SJSA1 (cell line): ENCODE measurements around the gene KLHL25. TPM values are rescaled to one million over a fixed set of nuclear protein-coding genes. Genes with fewer than 3 reads are reported as not detected.

ENCODE experiments used
- DNase-seq, 2 experiments: peaks; one replicate each; pipeline ENCODE4 v3.0.0-alpha.2; 2015 to 2020; ENCODE audit warnings: low spot score in 2 of 2, low read depth in 1 of 2
- H3K27ac ChIP-seq: fragments of 250-450 bp; sonication (Bioruptor Pico); 2 replicates; pipeline ENCODE4 v1.5.1; 2020; ENCODE audit warnings: mild to moderate bottlenecking, moderate library complexity
- H3K27me3 ChIP-seq: fragments of 250-450 bp; sonication (Bioruptor Pico); replicated peaks from 2 replicates; pipeline ENCODE4 v1.5.1; 2020; ENCODE audit warnings: mild to moderate bottlenecking, moderate library complexity
- H3K36me3 ChIP-seq: fragments of 250-450 bp; sonication (Bioruptor Pico); 2 replicates; pipeline ENCODE4 v1.5.1; 2020; ENCODE audit warnings: mild to moderate bottlenecking
- H3K4me1 ChIP-seq: fragments of 250-450 bp; sonication (Bioruptor Pico); replicated peaks from 2 replicates; pipeline ENCODE4 v1.6.1; 2021; ENCODE audit warnings: mild to moderate bottlenecking
- H3K4me3 ChIP-seq: fragments of 250-450 bp; sonication (Bioruptor Pico); 2 replicates; pipeline ENCODE4 v1.5.1; 2020; ENCODE audit warnings: mild to moderate bottlenecking
- H3K9me3 ChIP-seq: fragments of 250-450 bp; sonication (Bioruptor Pico); replicated peaks from 2 replicates; pipeline ENCODE4 v1.5.1; 2020; ENCODE audit warnings: mild to moderate bottlenecking
- total RNA-seq: library from RNA; depleted of rRNA; stranded (reverse); fragments of >200 nt; shearing (Covaris generic); gene quantifications from 2 replicates; pipeline ENCODE4 v1.2.3, GENCODE V29; 2014

Gene KLHL25
- total RNA-seq, 1 experiment from 2014 or later: 4.3 TPM

DNA sequence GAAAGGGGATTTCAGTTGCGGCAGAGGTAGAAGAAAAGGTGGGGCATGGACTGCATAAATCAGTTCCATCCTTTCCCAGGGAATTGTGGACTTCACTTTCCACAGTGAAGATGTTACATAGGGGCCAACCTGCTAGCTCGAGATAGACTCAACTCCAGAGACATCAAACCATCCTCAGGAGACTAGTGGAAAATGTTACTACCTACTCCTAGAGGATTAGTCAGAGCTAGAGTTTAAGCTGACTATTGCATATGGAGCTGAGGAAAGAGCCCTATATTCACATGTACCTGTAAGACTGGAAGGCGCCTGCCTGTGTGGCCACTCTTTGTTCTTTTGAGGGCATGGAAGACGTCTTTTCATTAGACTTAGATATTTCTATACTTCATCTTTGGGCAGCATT is 69.2 kb downstream of the KLHL25 start:
- Histone ChIP-seq H3K27ac (no peak overlapping the region), H3K4me3 (no peak overlapping the region), H3K4me1 (no peaks in the 10 kb centered on the region; the same call in 1 of the 2 replicates), H3K9me3 (no peaks in the 10 kb centered on the region), H3K36me3 (peaks cover 87% of the 10 kb centered on the region), H3K27me3 (no peaks in the 10 kb centered on the region)
- no peak for DNase-seq

DNA sequence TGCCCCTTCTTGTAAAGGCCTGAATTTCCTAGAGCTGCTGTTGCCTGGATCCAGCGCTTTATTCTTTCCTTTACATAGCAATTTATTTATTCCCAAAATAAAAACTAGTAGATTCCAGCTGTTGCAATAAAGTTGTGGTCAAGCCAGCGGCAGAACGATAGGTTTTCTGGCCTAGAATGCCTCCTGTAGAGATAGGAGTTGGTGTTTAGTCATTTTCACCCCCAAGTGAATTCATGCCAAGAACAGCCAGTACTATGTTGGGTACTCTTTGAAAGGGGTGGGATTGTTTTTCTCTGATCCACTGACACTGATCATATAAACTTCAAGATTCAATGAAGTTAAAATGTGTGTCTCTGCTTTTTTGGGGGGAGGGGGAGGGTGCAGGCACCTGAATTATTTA is 69.7 kb downstream of the KLHL25 start:
- DNase-seq: no peak
- H3K36me3 ChIP-seq: peaks cover 87% of the 10 kb centered on the region

DNA sequence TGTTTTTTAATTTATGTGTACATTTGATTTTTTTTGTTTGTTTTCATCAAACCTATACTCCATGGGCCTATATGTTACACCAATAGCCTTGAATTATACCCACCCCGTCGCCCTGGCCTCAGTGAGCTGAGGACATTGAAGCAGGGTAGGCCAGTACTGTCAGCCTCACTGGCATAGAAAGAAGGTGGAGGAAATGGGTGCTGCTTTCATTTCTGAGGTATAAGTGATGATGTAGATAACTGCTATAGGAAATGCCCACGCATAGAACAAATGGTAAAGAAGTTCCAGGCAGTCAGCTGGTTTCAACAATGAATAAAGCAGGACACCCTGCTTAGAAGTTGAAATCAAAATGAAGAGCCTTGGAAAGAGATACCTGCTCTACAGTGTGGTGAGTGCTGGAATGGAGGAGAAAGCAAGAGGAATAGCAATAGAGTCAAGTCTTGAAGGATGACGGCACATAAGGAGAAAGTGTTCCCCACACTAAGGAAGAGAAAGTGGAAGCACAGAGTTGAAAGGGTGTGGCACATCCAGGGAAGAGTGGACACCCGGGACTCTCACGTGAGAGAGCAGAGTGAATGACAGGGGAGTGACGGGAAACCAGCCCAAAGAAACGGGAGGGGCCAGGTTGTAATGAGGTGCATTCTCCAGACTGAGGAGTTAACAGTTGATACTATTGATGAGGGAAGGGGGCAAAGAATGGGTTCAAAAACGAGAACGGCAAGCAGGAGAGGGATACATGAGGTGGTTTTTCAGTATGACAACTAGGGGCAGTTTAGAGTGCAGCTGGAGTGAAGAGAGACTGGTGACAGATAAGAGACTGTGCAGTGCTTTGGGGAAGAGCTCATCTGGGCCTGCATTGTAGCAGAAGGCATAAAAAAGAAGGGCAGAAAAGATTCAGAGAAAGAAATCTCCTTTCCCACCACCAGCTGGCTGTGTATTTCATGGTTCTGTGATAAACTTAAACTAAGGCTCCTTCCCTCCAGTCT is 70.5 kb downstream of the KLHL25 start:
- no peaks in the 10 kb centered on the region for H3K27me3 ChIP-seq
- no peak for DNase-seq
- H3K4me1 ChIP-seq: no peaks in the 10 kb centered on the region; the same call in 1 of the 2 replicates
- no peak overlapping the region for H3K4me3 ChIP-seq
- peaks cover 88% of the 10 kb centered on the region for H3K36me3 ChIP-seq
- no peak overlapping the region for H3K27ac ChIP-seq
- no peaks in the 10 kb centered on the region for H3K9me3 ChIP-seq

More for the DNA sequence above, 69.7 kb downstream of the KLHL25 start:
- no peaks in the 10 kb centered on the region; the same call in 1 of the 2 replicates for H3K4me1 ChIP-seq
- no peaks in the 10 kb centered on the region for H3K27me3 ChIP-seq
- no peaks in the 10 kb centered on the region for H3K9me3 ChIP-seq
- H3K27ac ChIP-seq: no peak overlapping the region
- no peak overlapping the region for H3K4me3 ChIP-seq

DNA sequence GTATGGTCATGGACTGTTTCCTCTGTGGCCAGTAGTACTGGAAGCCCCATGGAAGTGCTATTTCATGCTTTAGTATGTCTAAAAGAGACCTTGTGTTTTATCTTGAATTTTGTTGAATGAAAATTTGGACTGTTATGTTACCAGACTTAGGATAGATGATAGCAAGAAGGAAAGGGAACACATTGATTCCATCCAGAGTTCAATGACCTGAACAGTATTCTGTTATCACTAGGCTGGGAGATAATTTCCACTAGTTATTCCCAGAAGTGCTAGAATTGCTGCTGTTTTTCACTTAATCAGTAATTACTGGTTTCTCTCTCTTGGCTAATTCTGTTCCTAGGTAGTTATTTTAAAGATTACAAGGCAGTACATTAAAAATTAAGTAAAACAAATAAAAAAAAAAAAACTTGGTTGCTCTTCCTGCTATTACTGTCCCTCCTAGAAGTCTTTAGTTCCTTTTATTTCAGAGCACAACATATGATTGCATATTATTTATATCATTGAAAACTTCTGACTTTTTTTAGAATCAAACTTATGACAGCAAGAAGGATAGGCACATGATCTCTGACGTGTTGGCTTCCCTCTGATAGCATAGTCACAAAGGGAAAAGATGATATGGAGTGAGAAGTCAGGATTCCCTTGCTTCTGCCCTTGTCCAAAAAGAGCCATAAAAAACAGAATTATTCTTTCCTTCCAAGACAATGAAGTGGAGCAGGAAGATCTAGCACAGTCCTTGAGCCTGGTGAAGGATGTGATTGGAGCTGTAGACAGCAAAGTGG is 72.2 kb downstream of the KLHL25 start:
- peaks cover 91% of the 10 kb centered on the region for H3K36me3 ChIP-seq
- no peaks in the 10 kb centered on the region for H3K27me3 ChIP-seq
- H3K4me1 ChIP-seq: no peaks in the 10 kb centered on the region; the same call in 1 of the 2 replicates
- H3K27ac ChIP-seq: no peak overlapping the region
- no peak for DNase-seq
- H3K9me3 ChIP-seq: no peaks in the 10 kb centered on the region
- no peak overlapping the region for H3K4me3 ChIP-seq

DNA sequence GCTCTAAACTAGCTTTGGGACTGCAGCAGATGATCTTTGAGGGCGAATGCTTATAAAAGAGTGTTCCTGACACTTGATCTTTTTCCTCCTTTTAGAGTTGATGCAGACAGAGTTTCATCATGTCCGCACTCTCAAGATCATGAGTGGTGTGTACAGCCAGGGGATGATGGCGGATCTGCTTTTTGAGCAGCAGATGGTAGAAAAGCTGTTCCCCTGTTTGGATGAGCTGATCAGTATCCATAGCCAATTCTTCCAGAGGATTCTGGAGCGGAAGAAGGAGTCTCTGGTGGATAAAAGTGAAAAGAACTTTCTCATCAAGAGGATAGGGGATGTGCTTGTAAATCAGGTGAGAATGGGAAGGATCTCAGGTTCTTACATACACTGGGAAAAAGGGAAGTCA is 75.7 kb downstream of the KLHL25 start:
- DNase-seq: no peak
- Histone ChIP-seq H3K4me1 (no peaks in the 10 kb centered on the region; the same call in 1 of the 2 replicates), H3K36me3 (peaks cover 81% of the 10 kb centered on the region), H3K9me3 (no peaks in the 10 kb centered on the region), H3K27me3 (no peaks in the 10 kb centered on the region), H3K27ac (no peak overlapping the region), H3K4me3 (no peak overlapping the region)

DNA sequence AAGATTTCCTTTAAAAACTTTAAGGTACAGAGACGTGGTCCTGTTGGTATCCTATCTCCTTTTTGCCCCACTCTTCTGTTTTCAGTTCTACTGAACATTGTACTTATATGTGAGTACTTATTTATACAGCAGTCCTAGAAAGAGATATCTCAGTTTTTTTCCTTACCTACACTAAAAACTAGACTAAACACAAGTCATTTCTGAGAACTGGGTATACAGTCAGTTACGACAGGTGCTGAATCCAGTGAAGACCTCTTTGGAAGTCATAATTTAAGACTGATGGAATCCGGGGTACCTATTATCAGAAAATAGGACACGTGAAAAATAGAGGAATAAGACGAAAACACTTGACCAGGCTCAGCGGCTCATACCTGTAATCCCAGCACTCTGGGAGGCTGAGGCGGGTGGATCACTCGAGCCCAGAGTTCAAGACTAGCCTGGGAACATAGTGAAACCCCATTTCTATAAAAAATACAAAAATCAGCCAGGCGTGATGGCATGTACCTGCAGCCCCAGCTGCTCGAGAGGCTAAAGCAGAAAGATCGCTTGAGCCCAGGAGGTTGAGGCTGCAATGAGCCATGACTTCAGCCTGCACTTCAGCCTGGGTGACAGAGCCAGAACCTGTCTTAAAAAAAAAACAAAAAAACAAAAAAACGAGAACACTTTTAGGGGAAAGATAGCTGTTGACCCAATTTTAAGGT is 76.3 kb downstream of the KLHL25 start:
- peaks cover 75% of the 10 kb centered on the region for H3K36me3 ChIP-seq
- no peak overlapping the region for H3K4me3 ChIP-seq
- H3K4me1 ChIP-seq: no peaks in the 10 kb centered on the region; the same call in 1 of the 2 replicates
- H3K9me3 ChIP-seq: no peaks in the 10 kb centered on the region
- H3K27me3 ChIP-seq: no peaks in the 10 kb centered on the region
- DNase-seq: no peak
- no peak overlapping the region for H3K27ac ChIP-seq

DNA sequence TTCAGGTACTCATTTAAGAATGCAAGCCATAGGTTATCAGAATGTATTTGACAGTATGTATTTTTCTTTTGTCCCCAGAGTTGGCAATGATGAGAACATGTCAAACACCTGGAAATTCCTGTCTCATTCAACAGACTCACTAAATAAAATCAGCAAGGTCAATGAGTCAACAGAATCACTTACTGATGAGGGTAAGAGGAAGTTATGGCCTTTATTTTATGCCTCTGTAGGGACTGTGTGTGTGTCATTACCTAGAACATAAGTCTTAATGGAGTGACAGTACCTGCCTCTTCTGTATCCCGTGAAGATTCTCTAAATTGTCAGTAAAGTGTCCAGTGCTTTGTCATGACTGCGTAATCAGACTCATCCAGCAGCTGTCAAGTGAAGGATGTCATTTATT is 77.5 kb downstream of the KLHL25 start:
- no peak overlapping the region for H3K4me3 ChIP-seq
- no peak overlapping the region for H3K27ac ChIP-seq
- no peaks in the 10 kb centered on the region for H3K27me3 ChIP-seq
- no peaks in the 10 kb centered on the region; the same call in 1 of the 2 replicates for H3K4me1 ChIP-seq
- peaks cover 63% of the 10 kb centered on the region for H3K36me3 ChIP-seq
- DNase-seq: no peak
- no peaks in the 10 kb centered on the region for H3K9me3 ChIP-seq

DNA sequence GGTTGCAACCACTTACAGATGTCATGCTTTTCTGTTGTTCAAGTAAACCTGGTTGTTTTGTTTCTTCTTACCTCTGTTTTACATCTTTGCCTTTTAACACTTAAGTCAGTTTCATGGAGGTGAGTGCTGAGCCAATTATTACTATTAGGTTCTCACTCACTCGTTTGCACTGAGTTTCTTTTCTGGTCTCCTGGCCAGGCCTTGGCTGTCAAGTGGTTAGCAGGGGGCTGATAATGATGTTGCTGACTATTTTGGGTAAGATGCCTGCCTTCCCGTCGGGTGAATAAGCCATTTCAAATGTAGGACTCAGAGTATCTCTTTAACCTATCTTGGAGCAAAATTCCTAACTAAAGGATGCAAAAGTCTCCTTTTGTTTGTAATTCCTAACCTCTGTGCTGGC is 78.5 kb downstream of the KLHL25 start:
- Histone ChIP-seq H3K27me3 (no peaks in the 10 kb centered on the region), H3K4me1 (no peaks in the 10 kb centered on the region), H3K27ac (no peak overlapping the region), H3K36me3 (peaks cover 56% of the 10 kb centered on the region), H3K4me3 (no peak overlapping the region), H3K9me3 (no peaks in the 10 kb centered on the region)
- no peak for DNase-seq

DNA sequence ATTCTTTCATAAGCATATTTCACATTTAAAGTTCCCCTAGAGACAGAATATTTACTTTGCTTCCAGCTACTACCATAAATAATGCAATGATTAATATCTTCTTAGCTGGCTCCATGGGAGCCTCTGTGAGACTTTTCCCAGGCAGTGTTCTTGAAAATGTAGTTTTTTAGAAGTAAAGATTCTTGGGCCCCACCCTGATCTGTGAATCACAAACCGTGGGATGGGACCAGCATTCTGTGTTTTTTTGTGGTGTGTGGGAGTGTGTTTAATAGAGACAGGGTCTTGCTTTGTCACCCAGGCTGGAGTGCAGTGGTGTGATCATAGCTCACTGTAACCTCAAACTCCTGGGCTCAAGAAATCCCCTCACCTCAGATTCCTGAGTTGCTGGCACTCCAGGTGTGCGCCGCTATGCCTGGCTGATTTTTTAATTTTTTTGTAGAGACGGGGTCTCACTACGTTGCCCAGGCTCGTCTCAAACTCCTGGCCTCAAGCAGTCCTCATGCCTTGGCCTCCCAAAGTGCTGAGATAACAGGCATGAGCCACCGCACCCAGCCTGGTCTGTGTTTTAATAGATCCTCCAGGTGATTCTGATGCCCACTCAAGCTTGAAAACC is 83.0 kb downstream of the KLHL25 start:
- H3K9me3 ChIP-seq: no peaks in the 10 kb centered on the region
- H3K27ac ChIP-seq: no peak overlapping the region
- DNase-seq: no peak
- H3K27me3 ChIP-seq: no peaks in the 10 kb centered on the region
- H3K4me1 ChIP-seq: peaks cover 12% of the 10 kb centered on the region
- H3K36me3 ChIP-seq: peaks cover 35% of the 10 kb centered on the region
- no peak overlapping the region for H3K4me3 ChIP-seq

DNA sequence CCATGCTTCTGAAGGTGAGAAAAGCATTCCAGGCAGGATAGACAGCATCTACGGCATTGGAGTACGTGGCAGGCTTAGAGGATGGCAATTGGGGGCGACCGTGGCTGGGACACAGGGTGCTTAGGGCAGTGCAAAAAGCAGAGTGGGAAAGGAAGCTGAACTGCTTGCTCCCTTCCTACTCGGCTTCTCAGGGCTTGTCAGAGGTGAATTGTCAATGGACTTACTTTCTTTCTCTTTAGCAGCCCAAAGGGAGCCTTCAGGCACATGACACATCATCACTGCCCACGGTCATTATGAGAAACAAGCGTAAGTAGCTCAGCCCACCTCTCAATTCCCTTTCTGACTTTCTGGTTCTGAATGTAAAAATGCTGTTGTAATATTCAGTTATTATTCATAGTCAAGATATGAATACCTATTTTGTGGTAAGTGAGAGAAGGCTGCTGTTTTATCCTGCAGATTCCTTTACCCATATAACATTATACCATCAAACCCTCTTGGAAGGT is 84.3 kb downstream of the KLHL25 start:
- Histone ChIP-seq H3K27ac (no peak overlapping the region), H3K4me1 (peaks cover 16% of the 10 kb centered on the region), H3K36me3 (peaks cover 32% of the 10 kb centered on the region), H3K9me3 (no peaks in the 10 kb centered on the region), H3K4me3 (no peak overlapping the region), H3K27me3 (no peaks in the 10 kb centered on the region)
- no peak for DNase-seq
